OCI-LY3 (cell line): ENCODE results near the gene FRAT2.

Source experiments
- EZH2phosphoT487 ChIP-seq: fragments of 200-600 bp; shearing (Covaris generic); IDR thresholded peaks from 2 replicates; pipeline ENCODE4 v1.6.1; 2018; ENCODE audit warnings: antibody characterized with exemption, mixed run types, low read depth
- TF ChIP-seq, protein P1 (sequence below): fragments of 200-600, 300-600 bp; sonication (generic); IDR thresholded peaks from 2 replicates; pipeline ENCODE4 v1.5.1; 2014; ENCODE audit warnings: antibody characterized with exemption, low read length, low read depth

DNA sequence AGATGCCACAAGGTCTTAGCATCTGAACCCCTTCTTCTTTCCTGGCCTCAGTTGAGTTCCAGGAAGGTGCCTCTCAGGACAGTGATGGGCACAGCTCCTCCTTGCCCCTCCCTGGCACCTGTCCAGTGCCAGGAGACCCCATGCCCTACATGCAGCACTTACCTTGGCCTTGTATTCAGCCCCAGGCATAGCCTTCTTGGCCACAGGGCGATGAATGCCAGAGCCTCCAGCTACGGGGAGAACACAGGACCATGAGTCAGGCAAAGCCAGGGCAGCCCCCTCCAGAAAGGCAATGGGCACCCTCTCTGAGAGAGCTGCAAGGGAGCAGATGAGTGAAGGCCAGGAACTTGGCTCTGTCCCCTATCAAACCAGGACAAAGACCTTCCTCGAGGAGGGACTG is 24.3 kb upstream of the FRAT2 start:
- TF ChIP-seq, protein P1, sequence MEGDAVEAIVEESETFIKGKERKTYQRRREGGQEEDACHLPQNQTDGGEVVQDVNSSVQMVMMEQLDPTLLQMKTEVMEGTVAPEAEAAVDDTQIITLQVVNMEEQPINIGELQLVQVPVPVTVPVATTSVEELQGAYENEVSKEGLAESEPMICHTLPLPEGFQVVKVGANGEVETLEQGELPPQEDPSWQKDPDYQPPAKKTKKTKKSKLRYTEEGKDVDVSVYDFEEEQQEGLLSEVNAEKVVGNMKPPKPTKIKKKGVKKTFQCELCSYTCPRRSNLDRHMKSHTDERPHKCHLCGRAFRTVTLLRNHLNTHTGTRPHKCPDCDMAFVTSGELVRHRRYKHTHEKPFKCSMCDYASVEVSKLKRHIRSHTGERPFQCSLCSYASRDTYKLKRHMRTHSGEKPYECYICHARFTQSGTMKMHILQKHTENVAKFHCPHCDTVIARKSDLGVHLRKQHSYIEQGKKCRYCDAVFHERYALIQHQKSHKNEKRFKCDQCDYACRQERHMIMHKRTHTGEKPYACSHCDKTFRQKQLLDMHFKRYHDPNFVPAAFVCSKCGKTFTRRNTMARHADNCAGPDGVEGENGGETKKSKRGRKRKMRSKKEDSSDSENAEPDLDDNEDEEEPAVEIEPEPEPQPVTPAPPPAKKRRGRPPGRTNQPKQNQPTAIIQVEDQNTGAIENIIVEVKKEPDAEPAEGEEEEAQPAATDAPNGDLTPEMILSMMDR, result no peak
- TF ChIP-seq EZH2phosphoT487, result no peak
